ENCODE results near the gene TBC1D14.

DNA sequence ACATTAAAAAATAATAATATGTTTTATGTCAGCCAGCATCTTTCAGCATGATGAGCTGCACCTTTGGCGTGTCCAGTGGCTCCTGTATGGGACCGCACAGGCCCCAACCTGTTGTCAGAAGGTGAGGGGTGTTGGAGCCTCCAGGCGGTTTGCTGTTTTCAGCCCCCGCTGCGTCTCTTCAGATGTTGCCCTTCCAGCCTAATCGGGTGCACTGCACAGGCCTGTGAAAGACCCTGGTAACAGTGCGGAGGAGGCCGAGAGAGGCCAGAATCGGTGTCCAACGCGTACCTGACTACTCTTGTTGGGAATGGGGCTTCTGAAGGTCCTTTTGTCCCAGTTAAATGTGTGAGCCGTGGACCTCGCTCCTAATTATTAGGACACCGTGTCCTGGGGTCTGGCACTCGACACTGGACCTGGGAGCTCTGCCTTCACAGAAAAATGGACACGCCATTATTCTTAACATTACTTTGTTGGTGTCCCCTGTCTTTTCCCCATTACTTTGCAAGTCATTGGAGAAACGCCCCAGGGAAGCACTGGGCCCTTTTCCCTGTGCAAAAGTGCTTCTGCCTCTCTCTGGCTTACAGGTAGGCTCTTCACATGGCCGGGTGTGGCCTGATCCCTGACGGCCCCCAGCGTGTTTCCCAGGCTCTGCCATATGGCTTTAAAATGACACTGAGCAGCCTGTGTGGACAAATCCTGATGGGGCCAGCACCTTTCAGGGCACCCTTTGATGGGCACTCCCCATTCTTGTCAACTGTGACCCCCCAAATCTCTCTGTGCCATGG is 51.2 kb downstream of the TBC1D14 start:
- TF ChIP-seq PAX5 (IDR thresholded peaks at IDR 0.05; ENCODE audit: insufficient read depth, low read length, severe bottlenecking) = no peak
- TF ChIP-seq POLR2AphosphoS5 (IDR thresholded peaks at IDR 0.05; ENCODE audit: low read depth, low read length) = no peak
- TF ChIP-seq POLR2A (IDR thresholded peaks at IDR 0.05; ENCODE audit: low read depth, low read length) = no peak
- no peak for TF ChIP-seq SPI1 (IDR thresholded peaks at IDR 0.05; ENCODE audit: low read depth, low read length)
- no peak for TF ChIP-seq TAF1 (IDR thresholded peaks at IDR 0.05; ENCODE audit: low read depth, low read length)

All from GM12891 (cell line).